NCI-H2196 (cell line): ENCODE results near the gene PTPRG.

Experiments
- DNase-seq: peaks from one replicate; lab custom pipeline; 2025; ENCODE audit not compliant: unreplicated experiment; lab: John Stamatoyannopoulos, UW

PTPRG gene

DNA sequence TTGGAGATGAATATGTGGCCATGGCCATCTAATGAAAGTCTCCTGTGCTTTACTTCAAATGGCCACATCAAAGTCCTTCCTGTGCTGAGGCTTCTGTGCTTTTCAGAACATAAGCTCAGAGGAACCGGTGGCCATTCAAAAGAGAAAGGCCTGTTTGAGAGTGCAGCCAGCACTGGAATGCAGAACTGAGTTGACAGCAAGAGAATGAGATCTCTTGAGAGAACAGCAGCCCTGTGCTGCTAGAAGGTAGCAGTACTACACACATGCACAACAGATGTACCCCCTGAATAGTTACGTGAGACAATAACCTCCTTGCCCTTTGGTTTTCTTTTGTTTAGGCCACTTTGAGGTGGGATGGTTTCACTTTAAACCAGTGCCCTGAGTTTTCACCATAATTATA lies 292.5 kb downstream of the PTPRG start:
- DNase-seq: no peak

DNA sequence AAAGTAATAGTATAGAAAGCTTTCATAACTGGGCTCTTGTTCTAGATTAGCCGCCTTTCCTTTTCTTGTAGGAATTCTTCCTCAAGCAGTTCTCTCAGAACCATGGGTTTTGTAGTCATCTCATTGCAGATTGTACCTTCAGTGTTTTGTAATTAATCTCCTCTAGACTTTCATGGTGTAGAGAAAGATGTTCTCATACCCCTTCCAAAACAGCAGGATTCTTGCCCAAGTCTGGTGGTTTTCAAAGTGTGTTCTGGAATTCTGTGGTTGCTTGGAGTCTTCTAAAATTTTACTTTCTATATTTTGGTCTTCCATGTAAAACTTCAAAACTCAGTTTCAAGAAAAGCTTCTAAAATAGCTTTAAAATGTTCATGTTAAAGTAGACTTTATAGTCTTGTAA lies 293.8 kb downstream of the PTPRG start:
- DNase-seq: no peak

DNA sequence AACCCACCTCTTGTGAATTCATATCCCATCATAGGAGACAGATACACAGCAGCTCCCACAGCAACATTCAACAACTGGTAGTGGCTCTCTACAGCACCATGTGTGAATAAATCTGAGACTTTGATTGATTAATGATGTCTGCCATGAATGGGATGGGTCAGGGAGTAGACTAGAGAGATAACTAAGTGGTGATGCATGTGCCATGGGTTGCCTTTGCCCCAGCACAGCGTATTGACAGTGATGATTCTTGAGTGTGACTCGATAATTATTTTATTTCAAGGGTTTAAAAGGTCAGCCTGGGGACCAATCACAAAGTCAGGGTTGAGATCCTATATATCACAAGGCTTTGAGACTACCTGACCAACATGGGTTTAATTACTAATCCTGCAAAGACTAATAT lies 295.9 kb downstream of the PTPRG start:
- no peak for DNase-seq

DNA sequence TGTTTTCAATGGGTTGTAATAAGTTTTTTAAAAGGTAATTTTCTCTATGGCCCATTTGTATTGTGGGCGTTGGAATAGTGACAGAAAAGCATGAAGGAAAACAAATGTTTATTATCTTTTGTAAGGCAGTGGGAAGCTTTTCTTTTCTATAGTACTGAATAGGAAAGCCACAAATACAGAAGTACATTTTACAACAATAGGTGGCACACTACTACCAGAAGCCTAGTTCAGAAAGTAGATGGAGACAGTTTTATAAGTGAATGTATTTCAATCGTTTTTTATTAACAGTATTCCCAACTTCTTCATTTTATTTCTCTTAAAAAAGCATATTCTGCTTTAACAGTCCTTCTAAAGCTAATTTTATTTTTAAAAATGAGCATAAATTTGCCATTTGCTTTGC lies 296.7 kb downstream of the PTPRG start:
- peak; percentile 7 for DNase-seq

DNA sequence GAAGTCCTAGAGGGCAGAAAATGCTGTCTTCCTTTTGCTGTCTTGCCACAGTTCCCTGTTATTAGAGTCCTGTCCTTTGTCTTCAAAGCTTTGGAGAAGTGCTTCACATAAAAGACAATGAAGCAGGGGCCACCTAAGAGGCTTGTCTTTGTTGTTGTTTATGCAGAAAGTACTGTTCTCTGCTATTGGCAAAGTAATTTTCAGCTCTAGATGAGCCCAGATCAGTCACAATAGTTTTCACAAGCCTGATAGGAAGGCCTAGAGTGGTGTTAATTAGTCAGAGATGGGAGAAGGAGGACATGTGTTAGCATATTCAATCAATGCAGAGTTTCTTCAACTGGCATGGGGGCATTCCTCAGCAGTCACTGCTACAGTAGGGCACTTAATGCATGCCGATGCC lies 300.0 kb downstream of the PTPRG start:
- DNase-seq: no peak

DNA sequence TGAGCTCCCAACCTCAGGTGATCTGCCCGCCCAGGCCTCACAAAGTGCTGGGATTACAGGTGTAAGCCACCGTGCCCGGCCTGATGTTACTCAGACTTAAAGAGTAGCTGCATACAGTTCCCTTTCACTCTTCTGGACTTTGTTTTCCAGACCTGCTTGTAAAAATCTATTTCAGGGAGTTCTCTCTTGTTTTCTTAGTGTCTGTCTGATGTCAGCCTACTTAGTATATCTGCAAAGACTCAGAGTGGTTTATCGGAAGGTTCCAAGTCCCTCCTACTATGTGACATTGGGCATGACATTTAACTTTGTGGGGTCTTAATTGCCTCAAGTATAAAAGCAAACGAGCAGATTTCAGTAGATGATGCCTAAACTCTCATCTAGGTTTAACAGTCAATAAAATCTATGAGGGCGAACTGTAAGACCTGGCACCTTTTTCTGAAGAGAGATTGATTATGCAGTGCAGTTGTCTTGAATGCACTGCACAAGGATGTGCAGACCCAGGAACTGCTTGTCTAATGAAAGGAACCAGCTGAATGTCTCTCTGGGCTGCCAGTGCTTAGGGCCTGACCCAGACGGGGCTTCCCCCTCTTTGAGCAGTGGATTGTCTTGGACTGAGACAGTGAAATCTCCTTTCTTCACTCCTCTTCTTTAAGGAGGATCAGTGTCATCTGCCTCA lies 301.4 kb downstream of the PTPRG start:
- DNase-seq: no peak

DNA sequence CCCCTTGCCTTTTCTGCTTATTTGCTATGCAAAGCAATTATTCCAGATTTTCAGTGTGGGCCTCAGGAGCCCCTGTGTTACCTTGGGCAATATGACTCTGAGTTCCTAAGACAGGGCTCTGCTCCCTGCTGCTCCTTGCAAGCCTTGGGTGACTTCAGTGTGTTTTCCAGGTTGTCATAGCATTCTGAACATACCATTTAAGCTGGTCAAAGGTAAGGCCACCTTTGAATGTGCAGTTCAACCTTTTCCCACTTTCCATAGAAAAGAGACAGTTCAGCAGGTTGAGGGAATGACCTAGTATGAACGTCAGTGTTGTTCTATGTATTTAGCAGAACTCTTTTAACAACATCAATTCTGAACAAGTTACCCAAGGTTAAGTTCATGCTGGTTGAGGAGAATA lies 302.2 kb downstream of the PTPRG start:
- no peak for DNase-seq

DNA sequence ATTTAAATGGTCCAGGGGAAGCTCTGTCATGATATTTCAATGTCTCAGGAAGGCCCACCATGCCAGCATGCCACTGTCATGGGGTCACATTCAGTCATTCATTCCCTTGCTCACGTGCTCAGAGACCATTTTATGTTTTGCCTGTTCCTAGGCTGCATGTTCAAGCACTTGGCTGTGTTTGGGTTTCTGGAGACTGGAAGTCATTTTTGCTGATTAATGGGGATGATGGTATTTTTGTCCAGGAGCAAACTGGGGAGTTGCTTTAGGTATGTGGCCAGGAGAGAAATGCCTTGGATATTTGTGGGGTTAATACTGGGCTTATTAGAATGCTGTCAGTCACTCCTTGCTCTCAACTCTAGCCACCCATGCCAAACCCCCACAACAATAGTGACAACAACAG lies 303.5 kb downstream of the PTPRG start:
- no peak for DNase-seq

DNA sequence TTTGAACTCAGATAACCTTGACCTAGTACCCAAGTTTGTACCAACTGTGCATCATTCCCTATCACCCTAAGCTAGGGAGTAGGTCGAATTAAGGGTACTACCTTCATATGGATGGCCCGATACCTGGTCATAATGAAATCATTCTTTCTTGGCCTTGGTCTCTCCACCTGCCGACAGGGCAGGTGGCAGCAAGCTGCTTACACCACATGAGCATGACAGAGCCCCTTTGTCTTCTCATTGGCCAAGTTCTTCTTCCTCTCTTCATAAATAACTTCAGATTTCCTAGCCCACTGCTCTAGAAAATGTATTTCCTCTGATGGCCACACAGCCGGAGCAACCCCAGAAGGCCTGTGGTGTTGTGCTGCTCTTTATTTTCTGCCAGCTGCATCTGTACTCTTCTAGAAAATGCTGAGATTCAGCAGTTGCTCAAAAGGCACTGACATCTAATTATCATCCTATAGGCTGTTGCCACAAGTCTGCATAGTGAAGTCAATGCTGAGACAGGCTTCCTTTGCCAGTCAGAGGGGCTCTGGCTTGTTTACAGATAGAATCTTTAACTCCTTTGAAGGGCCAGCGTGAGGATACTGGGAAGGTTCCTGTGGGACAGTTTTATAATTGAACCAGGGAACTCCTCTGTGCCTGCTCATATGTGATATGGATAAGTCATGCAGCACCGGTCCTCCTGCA lies 304.2 kb downstream of the PTPRG start:
- DNase-seq: no peak

DNA sequence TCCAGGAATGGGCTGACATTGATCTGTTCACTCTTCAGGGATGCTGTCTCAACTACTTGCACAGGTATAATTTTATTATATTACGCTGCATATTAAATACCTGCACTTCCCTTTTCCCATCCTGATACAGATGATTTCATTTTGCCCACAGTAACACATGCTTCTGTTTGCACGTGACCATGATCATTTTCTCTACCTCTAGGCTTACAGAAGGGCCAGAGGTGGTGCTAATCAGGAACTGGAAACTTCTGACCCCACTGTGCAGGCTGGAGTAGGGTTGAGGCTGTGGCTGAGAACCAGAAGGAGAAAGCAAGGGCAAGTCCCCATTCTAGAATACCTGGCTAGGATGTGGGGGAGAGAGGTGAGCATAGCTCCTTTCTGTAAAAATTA lies 304.8 kb downstream of the PTPRG start:
- DNase-seq: no peak

DNA sequence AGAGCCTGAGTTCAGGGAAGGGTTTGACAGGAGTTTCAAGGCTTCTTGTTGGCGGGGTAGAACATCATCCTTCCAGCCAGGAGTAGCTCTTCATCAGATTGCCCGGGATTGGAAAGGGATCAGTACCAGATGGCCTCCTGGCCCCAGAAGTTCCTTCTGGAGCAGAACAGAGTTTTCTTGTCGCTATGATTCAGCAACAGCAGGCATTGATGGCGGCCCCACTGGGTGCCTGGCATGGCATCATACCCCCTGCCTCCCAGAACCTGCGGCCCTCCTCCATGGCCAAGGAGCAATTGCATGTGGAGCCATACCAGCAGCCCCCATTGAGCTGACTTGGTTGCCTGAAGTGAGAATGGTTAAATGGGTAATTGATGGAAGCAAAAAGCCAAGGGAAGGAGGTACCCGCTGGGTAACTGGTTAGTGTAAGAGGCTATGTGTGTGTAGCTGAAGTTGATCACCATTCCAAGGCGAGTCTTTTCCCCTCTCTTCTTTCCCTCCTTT lies 305.6 kb downstream of the PTPRG start:
- no peak for DNase-seq

DNA sequence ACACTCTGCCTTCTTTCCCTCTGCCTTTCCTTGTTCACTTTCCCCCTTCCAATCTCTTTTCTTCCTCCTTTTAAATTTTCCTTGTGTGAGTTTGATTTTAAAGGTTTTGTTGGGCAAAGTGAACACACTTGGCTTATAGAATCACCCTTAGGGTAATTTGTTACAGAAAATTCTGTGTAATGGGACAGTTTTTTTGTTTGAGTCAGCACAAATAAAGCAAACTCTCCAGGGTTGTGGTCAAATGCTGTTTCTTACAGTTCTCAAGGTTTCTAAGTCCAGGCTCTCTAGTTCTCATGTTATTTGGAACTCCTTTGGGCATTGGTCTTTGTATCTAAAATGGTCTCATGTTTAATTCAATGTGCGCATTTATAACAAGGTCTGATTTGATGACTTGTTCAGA lies 307.1 kb downstream of the PTPRG start:
- no peak for DNase-seq

DNA sequence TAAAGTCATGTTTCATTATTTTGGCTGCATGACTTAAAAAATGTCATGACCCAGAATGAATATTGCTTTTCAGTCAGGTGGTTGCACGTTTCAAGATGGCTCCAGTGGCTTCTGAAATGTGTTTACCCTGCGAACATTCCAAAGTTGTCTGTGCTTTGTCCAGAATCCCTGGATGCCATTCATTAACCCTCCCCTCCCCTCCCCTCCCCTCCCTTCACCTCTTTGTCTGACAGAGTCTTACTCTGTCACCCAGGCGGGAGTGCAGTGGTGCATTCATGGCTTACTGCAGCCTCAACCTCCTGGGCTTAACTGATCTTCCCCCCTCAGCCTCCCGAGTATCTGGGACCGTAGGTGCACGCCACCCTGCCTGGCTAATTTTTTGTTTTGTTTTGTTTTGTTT lies 308.0 kb downstream of the PTPRG start:
- DNase-seq: no peak

DNA sequence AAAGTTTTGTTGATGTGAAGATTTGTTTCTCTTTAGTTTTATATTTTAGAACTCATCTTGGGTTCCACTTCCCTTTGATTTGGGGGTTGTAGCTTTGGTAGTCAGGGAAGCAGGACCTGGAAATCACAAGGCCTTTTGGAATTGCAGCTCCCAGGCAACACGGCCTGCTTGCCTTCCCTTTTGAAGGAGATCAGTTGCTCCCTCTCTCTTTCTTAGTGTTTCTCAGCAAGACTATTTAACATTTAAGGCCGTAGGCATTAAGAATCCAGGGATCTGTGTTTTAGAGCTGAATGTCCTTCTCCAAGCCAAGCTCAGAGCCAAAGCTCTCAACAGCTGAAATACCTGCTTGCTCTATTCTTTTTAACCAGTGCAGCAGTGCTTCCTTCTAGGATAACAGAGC lies 310.3 kb downstream of the PTPRG start:
- DNase-seq: no peak

DNA sequence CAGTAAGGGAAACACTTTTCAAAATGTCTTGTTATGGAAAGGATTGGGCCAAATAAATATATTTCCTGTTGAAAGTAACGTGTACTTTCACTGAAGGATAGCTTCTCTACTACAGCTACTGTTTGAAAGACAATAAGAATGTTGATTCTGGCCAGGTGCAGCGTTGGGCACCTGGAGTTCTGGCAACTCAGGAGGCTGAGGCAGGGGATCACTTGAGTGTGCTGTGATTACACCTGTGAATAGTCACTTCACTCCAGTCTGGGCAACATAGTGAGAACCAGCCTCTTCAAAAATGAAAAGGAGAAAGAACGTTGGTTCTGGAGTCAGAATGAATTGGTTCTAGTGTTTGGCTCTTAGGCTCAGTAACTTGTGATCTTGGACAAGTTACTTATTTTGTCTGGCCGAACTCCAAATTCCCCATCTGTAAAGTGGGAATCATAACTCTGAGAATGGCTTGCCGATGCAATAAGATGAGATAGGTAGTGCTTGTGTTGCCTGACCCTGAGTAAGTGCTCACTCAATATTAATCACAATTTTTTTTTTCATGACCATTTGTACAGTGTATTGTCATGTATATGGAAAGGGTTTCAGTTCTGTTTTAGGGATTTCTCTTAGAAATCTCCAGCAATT lies 310.8 kb downstream of the PTPRG start:
- DNase-seq: peak; percentile 19

DNA sequence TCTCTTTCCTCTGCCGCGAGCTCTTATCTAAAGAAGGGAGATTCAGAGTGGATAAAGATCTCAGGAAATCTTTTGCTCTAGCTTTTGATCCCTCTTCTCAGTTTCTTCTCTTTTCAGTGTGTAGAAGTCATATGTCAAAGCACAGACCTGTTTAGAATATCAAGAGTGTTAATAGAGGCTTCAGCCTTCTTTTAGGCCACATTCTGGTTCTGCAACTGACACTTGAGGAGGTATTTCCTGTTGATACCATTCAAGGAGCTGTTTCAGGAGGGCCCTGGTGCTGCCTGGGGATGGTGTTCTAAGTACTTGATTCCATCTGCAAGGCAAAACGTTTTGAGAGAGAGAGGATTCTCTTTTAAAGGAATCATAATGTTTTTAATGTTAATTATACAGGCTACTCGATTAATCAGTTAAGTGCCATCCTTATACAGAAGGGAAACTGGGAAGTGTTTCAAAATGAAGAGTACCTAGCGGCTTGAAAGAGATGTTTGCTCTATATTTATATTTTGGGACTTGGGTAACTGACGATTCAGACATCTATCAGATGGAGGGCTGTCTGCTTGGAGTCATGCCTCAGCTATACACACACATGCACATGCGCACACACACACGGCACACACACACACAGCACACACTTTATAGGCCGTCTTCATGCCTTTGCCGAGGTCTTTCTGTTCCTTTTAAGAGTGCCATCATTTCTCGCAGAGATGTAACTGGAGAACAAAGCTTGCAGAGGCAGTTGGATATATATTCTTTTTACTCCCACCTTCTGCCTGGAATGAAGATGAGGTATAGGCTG lies 313.9 kb downstream of the PTPRG start:
- peak; percentile 9 for DNase-seq

DNA sequence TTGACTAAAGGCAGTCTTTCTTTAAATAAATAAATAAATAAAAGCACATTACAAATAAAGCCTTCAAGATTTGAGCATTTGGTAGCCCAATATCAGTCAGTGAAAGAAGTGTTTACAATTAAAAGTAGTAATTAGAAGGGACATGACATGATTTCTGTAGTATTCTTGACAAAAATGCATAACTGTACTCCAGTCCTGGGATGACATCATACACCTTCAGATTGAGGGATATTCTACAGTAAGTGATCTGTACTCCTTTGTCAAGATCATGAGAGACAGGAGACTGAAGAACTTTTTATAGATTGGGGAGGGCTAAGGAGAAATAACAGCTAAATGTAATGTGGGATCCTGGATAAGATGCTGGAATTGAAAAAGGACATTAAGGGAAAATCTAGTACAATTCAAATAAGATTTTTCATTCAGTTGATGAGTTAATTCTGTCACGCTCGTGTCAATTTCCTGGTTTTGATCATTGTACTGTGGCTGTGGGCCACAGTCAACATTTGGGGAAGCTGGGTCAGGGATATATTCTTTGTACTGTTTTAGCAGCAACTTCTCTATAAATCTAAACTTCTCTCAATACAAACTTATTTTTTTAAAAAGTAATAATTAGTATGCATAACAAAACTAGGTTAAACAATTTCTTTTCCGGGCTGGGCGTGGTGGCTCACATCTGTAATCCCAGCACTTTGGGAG lies 314.8 kb downstream of the PTPRG start:
- no peak for DNase-seq

DNA sequence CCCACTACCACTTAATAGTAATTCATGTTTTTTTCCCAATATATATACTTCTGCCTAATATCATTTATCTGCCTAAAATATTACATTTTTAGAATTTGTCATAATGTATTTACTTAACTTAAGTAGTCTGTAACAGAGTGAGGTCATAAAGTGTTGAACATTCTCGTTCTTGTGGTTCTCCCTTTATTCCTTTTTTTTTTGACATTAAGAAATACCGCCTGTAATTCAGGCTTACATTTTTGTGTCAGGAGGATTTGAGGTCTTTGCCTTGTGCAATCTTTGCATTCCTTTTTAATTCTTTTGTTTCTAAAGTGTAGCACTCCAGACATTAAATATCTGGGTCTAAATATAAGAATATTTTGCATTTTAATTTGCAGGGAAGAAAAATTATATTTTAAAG lies 315.4 kb downstream of the PTPRG start:
- DNase-seq: no peak

DNA sequence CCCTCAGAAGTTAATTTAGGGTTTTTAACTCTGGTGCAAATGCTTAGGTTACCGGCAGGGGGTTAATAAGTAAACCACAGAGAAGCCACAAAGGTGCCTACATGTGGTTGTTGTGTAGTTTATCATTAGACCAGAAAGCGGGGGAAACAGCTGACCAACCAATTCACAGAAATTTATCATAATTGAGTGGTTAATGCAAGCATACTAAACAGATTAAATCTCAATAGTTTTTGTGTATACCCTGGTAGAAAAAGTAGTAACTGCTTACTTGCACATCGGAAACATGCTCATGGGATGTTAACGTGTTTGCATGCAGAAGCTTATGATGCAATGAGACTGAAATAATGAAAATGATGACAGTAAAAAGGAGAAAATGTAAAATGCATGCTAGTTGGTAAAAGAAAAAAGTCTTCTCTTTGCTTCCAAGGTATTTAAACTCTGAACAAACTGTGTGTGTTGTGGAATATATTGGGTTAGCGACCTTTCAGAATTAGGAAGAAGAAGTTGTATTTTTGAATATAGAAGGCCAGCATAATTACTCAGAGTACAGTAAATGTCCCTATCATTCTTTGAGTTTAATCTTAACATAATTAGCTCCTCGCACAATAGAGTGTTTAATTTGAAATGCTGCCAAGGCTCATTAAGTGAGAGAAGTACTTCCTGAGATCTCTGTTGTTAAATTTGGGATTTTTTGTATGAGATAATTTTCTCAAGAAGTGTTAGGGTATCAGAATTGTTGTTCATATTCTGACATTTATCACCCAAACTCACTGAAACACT lies 316.2 kb downstream of the PTPRG start:
- DNase-seq: no peak

DNA sequence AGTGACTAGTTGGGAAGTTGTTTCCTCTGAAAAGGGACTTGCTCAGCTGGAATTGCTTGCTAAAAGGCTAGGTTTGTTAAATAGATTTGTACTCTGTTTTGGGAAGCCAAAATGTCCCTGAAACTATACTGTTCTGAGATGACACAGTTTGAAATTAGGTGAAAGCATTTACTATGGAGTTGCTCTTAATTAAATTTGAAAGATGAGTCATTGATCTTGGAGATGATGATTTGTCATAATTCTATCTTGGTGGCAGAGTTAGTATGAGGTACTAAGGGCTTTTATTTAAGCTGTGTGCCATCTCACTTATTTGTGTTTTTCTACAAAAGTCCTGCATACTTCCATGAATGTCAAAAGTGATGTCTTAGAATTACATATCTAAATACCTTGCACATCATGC lies 320.9 kb downstream of the PTPRG start:
- DNase-seq: no peak
